ENCODE measurements around the gene PICALM. TPM values are rescaled to one million over a fixed set of nuclear protein-coding genes. Genes with fewer than 3 reads are reported as not detected.

Gene PICALM
- total RNA-seq, 4 donors from 2014 or later = 164 to 386 (median 189) TPM

GRCh38 chr11:86021377-86021776 lies 47.5 kb downstream of the PICALM start:
- no peak overlapping the region for H3K4me3 ChIP-seq
- H3K27me3 ChIP-seq = no peaks in the 10 kb centered on the region
- H3K36me3 ChIP-seq = peaks cover 56% of the 10 kb centered on the region
- H3K27ac ChIP-seq = no peak overlapping the region
- 71% methylated on average over 3 of the region's 3 CpGs for WGBS
- TF ChIP-seq CTCF (IDR thresholded peaks at IDR 0.05) (no peak), POLR2A (IDR thresholded peaks at IDR 0.05) (no peak), POLR2AphosphoS5 (IDR thresholded peaks at IDR 0.05) (no peak), EP300 (IDR thresholded peaks at IDR 0.05) (no peak)
- H3K9me3 ChIP-seq = no peaks in the 10 kb centered on the region
- DNase-seq (ENCODE audit: low spot score in 2 of 2) = no peak
- H3K4me1 ChIP-seq = no peaks in the 10 kb centered on the region

GRCh38 chr11:86018249-86018648 lies 50.6 kb downstream of the PICALM start:
- Histone ChIP-seq H3K9me3 (no peaks in the 10 kb centered on the region), H3K27ac (no peak overlapping the region), H3K27me3 (no peaks in the 10 kb centered on the region), H3K4me3 (no peak overlapping the region), H3K4me1 (peaks cover 3% of the 10 kb centered on the region), H3K36me3 (peaks cover 47% of the 10 kb centered on the region)
- WGBS = 94% methylated on average over 1 of the region's 1 CpG
- TF ChIP-seq POLR2A (IDR thresholded peaks at IDR 0.05) (no peak), EP300 (IDR thresholded peaks at IDR 0.05) (no peak), POLR2AphosphoS5 (IDR thresholded peaks at IDR 0.05) (no peak), CTCF (IDR thresholded peaks at IDR 0.05) (no peak)
- DNase-seq (ENCODE audit: low spot score in 2 of 2) = no peak

GRCh38 chr11:86016451-86016850 lies 52.4 kb downstream of the PICALM start:
- H3K36me3 ChIP-seq = peaks cover 54% of the 10 kb centered on the region
- H3K27ac ChIP-seq = no peak overlapping the region
- no peaks in the 10 kb centered on the region for H3K27me3 ChIP-seq
- peaks cover 3% of the 10 kb centered on the region for H3K4me1 ChIP-seq
- WGBS = 80% methylated on average over 2 of the region's 2 CpGs
- no peaks in the 10 kb centered on the region for H3K9me3 ChIP-seq
- no peak for DNase-seq (ENCODE audit: low spot score in 2 of 2)
- no peak for TF ChIP-seq EP300 (IDR thresholded peaks at IDR 0.05)
- TF ChIP-seq CTCF (IDR thresholded peaks at IDR 0.05) = no peak
- no peak for TF ChIP-seq POLR2AphosphoS5 (IDR thresholded peaks at IDR 0.05)
- TF ChIP-seq POLR2A (IDR thresholded peaks at IDR 0.05) = no peak
- no peak overlapping the region for H3K4me3 ChIP-seq

- H3K4me1 ChIP-seq = peaks cover 3% of the 10 kb centered on the region
- 88% methylated on average over 4 of the region's 4 CpGs for WGBS
These were observed 53.2 kb downstream of the PICALM start for GRCh38 chr11:86015699-86016098.

GRCh38 chr11:86014221-86014620 lies 54.7 kb downstream of the PICALM start:
- Histone ChIP-seq H3K27ac (no peak overlapping the region), H3K27me3 (no peaks in the 10 kb centered on the region), H3K4me3 (no peak overlapping the region), H3K36me3 (peaks cover 55% of the 10 kb centered on the region), H3K9me3 (no peaks in the 10 kb centered on the region), H3K4me1 (peaks cover 3% of the 10 kb centered on the region)
- no peak for DNase-seq (ENCODE audit: low spot score in 2 of 2)
- no peak for TF ChIP-seq EP300 (IDR thresholded peaks at IDR 0.05)
- no peak for TF ChIP-seq POLR2A (IDR thresholded peaks at IDR 0.05)
- TF ChIP-seq POLR2AphosphoS5 (IDR thresholded peaks at IDR 0.05) = no peak
- TF ChIP-seq CTCF (IDR thresholded peaks at IDR 0.05) = no peak
- WGBS = 26% methylated on average over 2 of the region's 2 CpGs

More at GRCh38 chr11:86015699-86016098, 53.2 kb downstream of the PICALM start:
- Histone ChIP-seq H3K27ac (no peak overlapping the region), H3K27me3 (no peaks in the 10 kb centered on the region), H3K4me3 (no peak overlapping the region), H3K9me3 (no peaks in the 10 kb centered on the region), H3K36me3 (peaks cover 52% of the 10 kb centered on the region)
- TF ChIP-seq EP300 (IDR thresholded peaks at IDR 0.05) (no peak), POLR2A (IDR thresholded peaks at IDR 0.05) (no peak), CTCF (IDR thresholded peaks at IDR 0.05) (no peak)
- DNase-seq (ENCODE audit: low spot score in 2 of 2) = no peak

Data from suprapubic skin (tissue), 4 donors.